Activated CD4-positive, alpha-beta T cell treated with anti-CD3 and anti-CD28 coated beads, Interleukin-2, amount 10 ng/mL, durations not matched to agents 24 days and 14 days (primary cell): ENCODE results near the gene UQCRC2. TPM values are rescaled to one million over a fixed set of nuclear protein-coding genes. Genes with fewer than 3 reads are reported as not detected.

Source experiments
- total RNA-seq: library from RNA; stranded (reverse); gene quantifications from 2 replicates; pipeline ENCODE4 v1.2.3, GENCODE V29; 2022

UQCRC2 gene
- total RNA-seq, 1 donor from 2014 or later = 256 TPM

Other genes starting within 250 kb of the UQCRC2 start
- gene NPIPB4, start 95.6 kb upstream of the UQCRC2 start, total RNA-seq = 202 and 221 TPM in 2 replicates
- not detected in 2 replicates for gene PDZD9, start 47.8 kb downstream of the UQCRC2 start, total RNA-seq
- 13.6 and 14.4 TPM in 2 replicates for gene MOSMO, start 54.8 kb downstream of the UQCRC2 start, total RNA-seq
- 0.19 TPM in 1 of 2 replicates, not detected in the other for gene VWA3A, start 139.2 kb downstream of the UQCRC2 start, total RNA-seq
- gene SDR42E2, start 209.1 kb downstream of the UQCRC2 start, total RNA-seq = 0.07 TPM in 1 of 2 replicates, not detected in the other